HEK293T (cell line): ENCODE data around the gene GRM4.

Experiments used
- BHLHE40 ChIP-seq: fragments of 450-650 bp; IDR thresholded peaks from 2 replicates; pipeline ENCODE4 v1.6.1; 2016; ENCODE audit warnings: mild to moderate bottlenecking, moderate library complexity, borderline replicate concordance
- ELF4 ChIP-seq: fragments of 450-650 bp; IDR thresholded peaks from 2 replicates; pipeline ENCODE4 v1.6.1; 2017; ENCODE audit warnings: antibody characterized with exemption
- FOXM1 ChIP-seq: fragments of 450-650 bp; IDR thresholded peaks from 2 replicates; pipeline ENCODE4 v1.6.1; 2017; ENCODE audit warnings: mild to moderate bottlenecking, borderline replicate concordance
- NFRKB ChIP-seq: fragments of 450-650 bp; IDR thresholded peaks from 2 replicates; pipeline ENCODE4 v1.6.1; 2016; ENCODE audit warnings: mild to moderate bottlenecking, moderate library complexity
- ZNF384 ChIP-seq: fragments of 450-650 bp; IDR thresholded peaks from 2 replicates; pipeline ENCODE4 v1.6.1; 2016

GRCh38 chr6:34182751-34183531 lies 37.1 kb upstream of the GRM4 start:
- TF ChIP-seq NFRKB (no peak), ZNF384 (no peak), BHLHE40 (no peak), FOXM1 (no peak), ELF4 (no peak)
